Measurements from ENCODE around the gene CACNA1C.

The CACNA1C gene

DNA sequence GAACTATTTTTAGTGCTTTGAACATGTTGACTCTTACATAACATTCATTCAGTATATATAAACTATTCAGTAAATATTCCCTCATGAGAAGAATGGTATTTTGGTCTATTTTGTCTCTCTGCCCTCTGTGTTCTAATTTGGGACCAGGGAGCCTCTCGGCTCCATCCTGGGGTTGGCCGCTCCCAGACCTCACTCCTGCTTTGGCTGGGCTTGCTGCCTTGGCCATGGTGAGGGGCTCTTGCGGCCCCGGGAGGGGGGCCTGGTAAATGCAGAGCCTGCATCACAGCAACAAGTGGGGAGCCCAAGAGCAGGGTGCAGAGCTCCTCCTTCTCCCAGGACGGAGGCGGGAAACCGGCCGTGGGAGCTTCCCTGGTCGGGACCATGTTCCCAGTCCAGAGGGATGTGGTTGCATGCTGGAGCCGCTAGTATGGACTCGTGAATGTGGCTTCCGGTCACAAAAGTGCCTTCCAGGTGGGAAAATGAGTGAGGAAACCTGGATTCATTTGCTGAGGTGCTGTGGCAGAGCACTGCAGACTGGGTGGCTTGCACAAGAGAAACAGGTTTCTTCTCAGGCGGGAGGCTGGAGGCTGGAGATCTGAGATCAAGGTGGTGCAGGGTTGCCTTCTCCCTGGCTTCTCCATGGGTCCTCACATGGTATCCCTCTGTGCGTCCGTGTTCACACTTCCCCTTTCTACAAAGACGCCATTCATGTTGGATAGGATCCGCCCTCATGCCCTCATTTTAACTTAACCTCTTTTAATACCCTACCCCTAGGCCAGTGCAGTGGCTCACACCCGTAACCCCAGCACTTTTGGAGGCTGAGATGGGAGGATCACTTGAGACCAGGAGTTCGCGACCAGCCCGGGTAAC, 250.2 kb downstream of the CACNA1C start:
- no peak for DNase-seq

DNA sequence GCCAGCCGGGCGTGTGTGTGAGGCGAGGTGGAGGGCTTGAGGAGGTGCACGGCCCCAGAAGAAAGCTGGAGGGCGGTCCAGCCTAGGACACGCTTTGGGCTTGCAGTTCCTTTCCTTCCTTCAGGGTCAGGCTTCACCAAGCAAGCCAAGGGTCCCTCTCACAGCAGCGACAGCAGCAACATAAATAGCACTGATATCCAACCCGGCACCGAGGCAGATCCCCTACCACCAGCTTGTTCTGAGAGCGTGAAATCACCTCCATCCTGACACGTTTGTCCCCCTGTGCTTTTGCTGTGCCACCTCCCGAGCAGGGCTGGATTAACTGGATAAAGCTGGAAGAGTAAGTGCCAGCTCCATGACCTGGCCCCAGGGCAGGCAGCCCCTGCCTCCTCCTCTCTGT, 251.4 kb downstream of the CACNA1C start:
- no peak for DNase-seq

DNA sequence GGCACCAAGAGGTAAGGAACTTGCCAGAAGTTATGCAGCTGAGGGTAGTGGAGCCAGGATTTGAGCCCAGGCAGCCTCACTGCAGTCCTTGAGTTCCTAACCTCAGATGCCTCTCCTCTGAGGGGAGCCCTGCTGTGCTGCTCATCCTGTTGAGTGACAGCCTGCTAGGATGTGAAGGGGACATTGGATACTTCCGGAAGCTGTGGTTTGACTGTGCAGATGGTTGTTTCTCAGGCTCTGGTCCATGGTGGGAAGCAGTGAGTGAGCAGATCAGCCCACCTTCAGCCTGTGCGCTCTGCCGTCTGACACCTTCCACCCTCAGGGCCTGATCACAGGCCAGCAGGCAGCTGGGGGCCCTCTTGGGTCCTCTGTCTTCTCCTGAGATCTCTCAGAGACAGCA, 253.2 kb downstream of the CACNA1C start:
- DNase-seq = peak; percentile 45

DNA sequence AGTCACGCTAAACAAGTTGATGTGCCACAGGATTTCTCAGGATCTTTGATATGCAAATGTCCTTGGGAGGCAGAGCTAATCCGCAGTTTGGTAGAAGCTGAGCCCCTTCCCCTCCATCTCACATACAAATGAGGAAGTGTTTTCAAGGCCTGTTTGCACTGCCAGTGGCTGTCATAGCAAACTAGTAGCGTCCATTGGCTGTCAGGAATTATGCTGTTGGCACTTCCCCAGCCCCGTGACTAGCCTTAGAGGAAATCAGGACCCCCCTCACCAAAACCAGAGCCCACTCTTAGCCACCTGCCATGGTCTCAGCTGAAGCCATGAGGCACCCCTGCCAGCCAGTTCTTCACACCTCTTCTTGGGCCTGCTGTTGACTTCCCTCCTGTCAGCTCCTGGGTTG, 253.9 kb downstream of the CACNA1C start:
- no peak for DNase-seq

DNA sequence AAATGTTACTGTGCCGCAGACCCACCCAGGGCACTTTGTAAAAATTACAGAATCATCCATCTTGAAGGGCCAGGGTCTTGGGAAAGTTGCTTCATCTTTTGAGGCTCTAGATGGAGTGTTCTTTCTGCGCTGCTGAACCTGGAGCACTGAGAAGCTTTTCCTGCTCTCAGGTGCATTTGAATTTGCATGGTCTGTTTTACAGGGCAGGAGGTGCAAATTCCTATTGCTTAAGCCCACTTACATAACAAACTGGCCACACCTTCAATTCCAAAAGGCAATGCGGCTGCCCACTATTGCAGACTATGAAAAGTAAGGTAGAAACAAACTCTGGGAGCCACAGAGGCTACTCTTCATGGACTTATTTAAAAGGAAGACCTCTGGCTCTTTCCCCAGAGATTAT, 254.8 kb downstream of the CACNA1C start:
- no peak for DNase-seq

DNA sequence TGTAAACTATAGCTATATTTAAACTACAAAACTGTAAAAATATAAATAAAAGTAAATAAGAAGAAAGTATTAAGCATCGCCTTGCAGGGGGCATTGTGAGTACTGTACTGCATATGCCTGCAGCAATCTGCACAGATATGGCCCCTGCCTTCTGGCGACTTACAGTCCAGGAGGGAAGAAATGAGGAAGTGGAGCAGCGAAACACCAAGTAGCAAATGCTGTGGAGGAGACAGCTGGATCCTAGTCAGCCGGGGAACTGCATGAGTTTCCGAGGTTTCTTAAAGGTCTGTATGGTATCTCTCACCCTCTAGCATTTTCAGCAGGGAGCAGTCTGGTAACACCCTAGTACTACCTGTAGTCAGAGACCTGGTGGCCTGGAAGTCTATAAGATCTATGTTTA, 256.9 kb downstream of the CACNA1C start:
- no peak for DNase-seq

DNA sequence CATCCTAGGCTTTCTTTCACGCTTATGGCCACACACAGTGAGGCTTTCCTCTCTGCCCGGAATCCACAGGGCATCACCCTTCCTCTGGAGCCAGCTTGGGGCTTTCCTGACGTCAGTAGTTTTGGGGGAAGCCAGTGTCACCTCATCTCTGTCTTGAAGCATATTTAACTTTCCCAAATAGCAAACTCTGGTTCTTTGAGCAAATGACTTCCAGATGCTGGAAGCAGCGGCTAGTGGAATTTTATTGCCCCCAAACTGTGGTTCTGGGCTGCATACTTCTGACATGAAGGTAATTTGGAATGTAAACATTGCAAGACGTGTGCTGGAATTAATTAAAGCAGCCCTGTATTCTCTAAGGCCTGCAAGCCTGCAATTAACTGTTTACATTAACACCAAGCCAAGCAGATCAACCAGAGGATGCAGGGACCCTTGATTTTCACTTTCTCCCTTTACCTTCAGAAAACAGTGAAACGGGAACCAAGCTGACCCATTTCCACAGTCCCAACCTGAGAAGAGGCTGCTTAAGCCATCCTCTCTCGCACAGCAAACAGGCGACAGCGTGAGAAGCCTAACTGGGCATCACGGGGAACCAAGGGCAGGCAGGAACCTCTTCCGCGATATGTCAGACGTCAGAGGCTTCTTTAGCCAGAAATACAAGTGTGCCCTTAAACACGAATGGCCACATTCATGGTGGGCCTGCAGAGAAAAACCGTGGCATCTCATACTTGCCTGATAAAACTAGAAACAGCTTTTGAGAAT, 258.4 kb downstream of the CACNA1C start:
- no peak for DNase-seq

DNA sequence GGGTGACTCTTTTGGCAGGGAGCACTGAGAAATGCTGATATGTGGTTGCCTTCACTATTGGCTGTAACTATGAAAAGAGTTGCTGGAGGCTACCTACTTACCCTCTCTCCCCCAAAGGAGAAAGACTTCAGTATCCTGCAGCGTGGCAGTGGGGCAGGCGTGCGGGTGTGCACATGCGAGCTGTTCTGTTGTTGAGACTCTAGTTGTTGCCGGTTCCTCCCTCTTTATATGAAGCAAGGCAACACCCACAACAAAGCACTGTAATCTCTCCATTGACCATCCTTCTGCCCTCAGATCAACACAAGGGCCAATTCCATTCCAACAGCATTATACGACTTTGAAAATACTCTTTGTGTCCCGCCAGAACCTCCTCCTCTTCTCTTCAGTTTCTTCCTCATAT, 259.4 kb downstream of the CACNA1C start:
- DNase-seq = no peak

DNA sequence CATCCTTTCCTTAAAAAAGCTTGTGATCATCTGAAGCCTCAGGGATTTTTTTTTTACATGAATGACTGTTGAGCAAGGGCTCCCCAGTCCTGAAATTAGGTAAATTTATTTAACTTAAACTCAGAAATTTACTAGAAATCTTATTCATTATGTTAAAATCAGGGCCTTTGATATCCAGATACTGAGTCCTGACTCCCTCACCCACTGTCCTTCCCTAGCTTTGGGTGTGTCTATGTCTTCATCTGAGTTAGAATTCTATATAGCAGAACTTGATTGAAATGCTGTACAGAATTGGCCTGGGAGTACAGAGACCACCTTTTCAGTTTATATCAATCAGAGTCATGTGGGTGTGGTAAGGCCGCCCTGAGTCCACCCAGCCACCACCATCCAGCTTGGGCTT, 260.0 kb downstream of the CACNA1C start:
- DNase-seq = no peak

DNA sequence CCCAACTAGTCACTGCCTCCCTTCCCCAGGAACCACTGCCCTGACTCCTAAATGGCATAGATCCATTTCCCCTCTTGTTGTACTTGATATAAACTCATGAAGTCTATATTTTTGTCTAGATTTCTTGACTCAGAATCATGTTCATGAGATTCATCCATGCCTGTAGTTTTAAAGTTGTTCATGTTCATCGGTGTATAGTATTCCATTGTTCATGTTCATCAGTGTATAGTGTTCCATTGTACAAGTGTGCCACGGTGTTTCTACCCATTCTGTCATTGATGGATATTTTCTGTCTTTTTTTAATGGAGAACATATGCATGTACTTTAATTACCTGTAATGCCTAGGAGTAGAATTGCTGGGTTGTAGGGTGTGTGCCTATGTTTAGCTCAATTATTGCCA, 261.7 kb downstream of the CACNA1C start:
- DNase-seq = no peak

DNA sequence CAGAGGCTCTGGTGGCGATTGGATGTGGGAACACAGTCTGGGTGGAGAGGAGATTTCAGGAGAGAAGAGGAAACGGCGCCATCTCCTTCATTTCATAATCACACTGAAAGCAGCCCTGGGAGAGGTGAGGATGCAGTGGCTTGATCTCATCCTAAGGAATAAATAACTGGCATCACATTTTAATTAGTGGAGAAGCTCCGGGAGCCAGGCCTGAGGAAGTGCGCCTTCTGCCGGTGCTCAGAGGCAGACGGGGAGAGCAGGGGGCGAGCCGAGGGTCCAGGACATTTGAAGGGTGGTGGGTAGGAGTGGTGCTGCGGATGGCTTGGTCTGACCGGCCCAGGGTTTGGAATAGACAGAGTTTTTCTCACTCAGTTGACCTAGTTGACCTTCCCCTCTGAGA, 265.0 kb downstream of the CACNA1C start:
- no peak for DNase-seq

DNA sequence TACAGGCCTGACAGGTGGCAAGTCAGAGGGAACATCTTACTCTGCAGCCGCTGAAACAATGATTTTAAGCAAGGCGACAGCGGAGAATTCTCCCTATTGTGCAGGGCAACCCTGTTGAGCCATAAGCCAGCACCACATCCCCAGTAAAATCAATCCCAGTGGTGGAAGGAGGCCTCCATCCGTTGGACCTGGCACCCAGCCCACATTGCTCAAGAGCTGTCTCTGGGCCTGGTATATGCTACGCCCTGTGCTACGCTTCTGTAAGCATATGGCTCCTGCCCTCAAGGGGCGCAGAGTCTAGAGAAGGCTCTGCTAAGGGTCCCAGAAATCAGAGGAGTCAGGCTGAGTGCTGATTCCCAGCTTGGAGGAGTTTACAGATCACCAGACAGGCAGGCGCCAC, 265.5 kb downstream of the CACNA1C start:
- no peak for DNase-seq

DNA sequence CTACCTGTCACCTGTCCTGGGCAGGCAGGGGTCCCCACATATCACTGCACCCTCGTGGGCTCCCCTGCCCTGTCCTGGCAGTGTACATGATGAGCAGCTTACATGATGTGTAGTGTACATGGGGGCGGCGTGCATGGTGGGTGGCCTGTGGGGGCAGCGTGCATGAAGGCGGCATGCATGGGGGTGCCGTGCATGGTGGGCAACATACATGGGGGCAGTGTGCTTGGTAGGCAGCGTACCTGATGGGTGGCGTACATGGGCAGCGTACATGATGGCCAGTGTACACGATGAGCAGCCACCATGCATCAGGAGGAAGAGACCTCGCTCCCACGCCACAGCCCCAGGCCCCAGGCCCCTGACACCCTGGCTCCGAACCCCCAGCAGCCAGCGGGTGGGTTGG, 266.3 kb downstream of the CACNA1C start:
- DNase-seq = no peak

DNA sequence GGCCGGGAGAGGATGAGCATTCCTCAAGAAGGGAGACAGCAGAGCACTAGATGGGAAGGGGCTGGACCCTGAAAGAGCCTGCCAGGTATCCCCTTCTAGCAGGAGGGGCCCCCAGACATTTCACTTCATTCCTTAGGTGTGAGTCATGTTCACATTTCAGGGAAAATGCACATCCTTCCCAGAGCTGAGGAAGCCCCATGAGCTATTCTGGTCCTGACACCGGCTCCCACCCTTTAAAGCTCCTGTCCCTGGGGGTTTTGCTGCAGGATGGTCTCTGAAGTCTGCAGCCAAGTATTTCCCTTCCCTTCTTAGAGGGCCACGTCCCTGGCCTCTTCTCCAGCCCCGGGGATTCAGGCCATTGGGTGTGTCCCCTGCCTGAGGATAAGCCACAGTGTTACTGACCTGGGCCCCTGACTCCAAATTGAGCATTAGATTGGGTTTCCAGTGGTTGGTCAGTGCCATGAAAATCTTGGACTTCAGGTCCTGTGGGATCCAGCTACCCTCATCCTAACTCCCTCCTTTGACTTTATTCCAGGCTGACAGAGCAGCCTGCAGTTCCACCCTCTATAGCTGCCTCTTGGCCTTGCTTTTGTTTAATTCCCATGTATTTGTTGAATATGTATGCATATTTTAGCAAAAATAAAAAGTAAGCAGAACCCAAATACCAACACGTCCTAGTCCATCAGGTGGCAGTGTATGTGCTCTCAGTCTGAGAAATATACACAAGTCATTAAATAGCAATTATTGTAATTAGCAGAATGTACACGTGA, 267.1 kb downstream of the CACNA1C start:
- no peak for DNase-seq

DNA sequence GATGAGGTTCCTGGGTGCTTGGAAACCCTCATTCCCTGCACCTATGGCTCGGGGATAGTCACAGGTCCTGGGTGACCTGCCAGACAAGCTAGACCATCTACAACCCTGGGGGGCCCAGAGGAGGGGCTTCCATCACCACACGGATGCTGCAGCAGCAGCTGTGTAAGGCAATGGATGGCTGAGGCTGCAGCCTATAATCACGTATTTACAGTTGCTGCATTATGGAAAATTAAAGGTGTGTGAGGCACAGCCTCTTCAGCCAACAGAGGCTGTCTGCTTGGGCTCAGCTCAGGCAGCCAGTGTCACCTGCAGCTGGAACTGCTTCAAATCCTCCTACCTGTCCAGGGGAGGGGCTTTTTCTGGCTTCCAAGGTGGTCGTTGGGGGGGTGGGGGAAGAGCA, 268.1 kb downstream of the CACNA1C start:
- no peak for DNase-seq

DNA sequence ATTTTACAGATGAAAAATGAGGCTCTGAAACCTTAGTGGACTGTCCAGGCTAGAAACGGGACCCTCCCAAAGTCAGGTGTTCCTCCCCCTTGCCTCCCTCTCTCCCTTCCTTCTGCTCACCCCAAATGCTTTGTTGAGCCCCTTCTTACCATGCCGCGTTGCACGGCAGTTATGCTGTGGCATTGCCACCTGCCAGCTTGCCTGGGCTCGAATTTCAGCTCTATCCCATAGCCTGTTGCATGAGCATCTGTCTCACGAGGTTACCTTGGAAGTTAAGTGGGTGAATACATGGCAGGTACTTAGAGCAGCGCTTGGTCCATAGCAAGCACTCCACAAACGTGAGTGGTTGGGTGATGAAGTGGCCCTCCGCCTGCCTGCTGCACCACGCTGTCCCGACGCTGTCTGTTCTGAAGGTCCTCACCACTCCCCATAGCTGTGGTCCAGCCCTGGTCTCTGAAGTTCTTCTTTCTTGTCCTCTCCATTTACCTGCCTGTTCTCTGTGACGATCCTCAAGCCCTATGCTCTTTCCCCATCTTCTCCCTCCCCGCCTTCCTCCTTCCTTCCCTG, 269.9 kb downstream of the CACNA1C start:
- DNase-seq = peak; percentile 85

DNA sequence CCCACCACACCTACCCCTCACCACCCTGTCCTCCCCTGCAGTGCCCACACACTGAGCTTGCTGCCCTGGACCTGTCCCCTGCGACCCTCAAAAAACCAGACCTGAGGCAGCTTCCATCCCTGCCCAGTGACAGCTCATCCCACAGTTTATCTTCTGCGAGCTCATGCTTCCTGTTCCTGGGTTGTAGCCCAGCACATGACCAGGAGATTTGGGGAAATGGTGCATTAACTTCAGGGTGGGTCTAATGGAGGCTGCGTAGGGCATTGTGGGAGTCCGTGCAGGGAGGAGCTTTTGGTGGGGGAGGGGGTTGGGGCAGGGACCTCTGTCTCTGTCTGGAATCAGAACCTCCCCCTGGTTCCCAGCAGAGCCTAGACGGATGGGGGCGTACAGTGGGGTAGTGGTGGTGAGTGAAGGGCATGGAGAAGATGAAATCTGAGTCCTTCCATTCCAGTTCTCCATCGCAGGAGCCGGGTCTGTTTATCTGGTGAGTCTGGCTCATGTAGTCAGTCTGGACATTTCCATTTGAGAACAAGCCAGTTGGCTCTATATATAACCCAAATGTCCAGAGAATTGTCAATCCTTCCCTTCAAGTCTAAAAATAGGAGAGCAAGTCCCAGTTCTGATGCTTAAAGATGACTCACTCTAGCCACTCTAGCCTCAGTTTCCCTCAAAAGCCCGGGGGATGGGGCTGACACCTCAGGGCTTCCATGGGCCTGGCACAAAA, 270.9 kb downstream of the CACNA1C start:
- DNase-seq = peak; percentile 29

DNA sequence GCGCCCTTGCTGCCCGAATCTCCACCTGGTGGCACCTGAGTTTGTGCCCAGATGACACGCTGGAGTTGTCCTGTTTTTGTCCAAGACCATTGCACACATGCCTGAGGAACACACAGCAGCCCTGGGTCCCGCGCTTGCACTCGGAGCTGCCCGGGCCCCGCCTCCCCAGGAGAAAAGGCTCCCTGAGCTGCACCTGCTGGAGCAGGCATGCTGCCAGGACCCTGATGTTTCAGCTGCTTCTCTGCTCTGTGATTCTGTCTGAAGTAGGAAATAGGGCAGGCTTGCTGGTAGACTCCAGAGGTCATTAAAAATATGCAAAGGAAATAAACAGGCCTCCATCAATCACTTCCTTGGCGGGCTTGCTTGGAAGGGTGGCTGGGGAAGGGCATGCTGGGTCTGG, 271.6 kb downstream of the CACNA1C start:
- peak; percentile 89 for DNase-seq

DNA sequence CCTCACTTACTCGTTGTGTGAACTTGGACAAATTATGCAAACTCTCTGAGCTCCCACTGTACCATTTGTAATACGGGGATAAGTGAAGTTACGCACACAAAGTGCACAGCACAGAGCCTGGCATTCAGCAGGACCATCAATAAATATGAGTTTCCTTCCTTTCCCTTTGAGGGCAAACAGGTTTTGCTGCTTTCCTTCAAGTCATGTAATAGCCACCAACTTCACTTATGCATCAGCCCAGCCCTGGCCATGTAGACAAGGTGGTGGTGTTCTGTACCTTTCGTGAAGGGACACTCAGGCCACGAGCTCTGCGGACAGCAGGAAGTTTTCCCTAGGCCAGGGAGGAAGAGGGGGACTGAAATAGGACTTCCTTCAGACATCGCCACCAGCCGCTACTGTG, 272.7 kb downstream of the CACNA1C start:
- peak; percentile 44 for DNase-seq

DNA sequence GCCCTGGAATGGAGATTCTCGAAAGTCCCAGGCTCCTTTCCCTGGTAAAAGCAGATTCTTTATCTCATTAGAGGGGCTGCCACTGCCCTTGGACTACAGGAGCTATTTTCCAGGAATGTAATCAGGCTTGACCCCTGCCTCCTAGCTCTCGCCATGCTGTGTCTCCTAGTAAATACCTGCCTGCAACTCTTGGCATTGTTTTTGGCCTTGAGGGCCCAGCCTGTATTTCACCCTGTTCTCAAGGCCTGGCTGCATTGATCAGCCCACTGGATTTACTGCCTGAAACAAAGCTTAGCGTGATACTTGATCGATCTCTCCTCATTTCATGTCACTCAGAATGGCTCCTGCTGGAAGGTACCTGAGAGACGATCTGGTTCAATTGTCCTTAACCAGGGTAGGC, 273.7 kb downstream of the CACNA1C start:
- DNase-seq = no peak

DNA sequence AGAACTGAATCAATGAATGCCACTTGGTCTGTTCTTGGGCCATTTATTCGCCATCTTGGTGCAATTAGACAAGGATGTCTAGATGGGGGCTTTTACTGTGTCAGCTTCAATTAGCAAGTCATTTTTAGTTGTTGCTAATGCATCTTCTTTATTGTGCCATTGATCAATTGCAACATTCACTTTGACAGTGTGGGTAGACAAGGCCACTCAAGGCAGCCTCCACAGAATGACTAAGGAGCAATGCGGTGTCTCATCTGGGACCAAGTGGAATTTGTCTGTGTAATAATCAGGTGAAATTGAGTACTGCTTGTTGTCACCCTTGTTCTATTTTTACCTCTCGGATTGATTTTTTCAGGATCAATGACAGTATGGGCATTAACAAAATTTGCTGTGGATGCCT, 275.9 kb downstream of the CACNA1C start:
- DNase-seq = no peak

DNA sequence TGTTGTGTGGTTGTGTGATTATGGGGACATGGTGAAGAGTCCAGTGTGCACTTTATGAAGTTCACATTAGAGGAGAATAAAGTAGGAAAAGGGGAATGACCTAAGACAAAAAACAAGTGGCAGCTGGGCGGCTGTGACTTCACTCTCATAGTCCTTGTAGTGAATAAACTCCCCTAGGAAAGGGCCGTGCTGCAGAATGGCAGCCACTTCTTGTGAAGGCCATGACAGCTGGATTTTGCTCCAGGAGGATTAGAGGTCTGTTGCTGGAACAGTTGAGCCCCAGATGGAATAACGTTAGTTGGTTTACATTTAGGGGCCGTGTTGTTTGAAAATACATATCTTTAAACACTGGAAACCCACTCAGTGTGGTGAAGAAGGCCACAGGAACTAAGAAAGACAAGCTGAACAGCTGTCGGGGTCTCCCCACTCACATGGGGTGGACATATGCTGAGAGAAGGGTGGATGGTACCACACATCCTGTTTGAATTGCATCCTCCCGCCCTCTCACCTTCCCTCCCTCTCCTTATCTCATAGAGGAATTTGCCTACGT, 276.9 kb downstream of the CACNA1C start:
- no peak for DNase-seq

All from DMS53 (cell line).